ENCODE results near the gene SPPL3. TPM values are rescaled to one million over a fixed set of nuclear protein-coding genes. Genes with fewer than 3 reads are reported as not detected.
"Not testable (repeated sequence)": the region's sequence is repeated elsewhere in the genome, so short reads cannot be mapped to it uniquely, and the experiment has no call there.

The SPPL3 gene
- total RNA-seq, 1 donor from 2014 or later, result 22.3 TPM

GRCh38 chr12:120903412-120904196, 554 bp downstream of the SPPL3 start:
- H3K36me3 ChIP-seq (ENCODE audit: control insufficient read depth, insufficient read depth, low read length), result no peaks in the 10 kb centered on the region
- H3K4me3 ChIP-seq (ENCODE audit: low read depth, low read length), result peak overlapping the region; percentile 93
- no peaks in the 10 kb centered on the region for H3K27me3 ChIP-seq (ENCODE audit: control insufficient read depth, insufficient read depth, low read length)
- TF ChIP-seq CTCF (IDR thresholded peaks at IDR 0.05; ENCODE audit: insufficient read depth, low read length, poor library complexity, severe bottlenecking), result no peak
- no peak for DNase-seq (ENCODE audit: low read depth)

DNA sequence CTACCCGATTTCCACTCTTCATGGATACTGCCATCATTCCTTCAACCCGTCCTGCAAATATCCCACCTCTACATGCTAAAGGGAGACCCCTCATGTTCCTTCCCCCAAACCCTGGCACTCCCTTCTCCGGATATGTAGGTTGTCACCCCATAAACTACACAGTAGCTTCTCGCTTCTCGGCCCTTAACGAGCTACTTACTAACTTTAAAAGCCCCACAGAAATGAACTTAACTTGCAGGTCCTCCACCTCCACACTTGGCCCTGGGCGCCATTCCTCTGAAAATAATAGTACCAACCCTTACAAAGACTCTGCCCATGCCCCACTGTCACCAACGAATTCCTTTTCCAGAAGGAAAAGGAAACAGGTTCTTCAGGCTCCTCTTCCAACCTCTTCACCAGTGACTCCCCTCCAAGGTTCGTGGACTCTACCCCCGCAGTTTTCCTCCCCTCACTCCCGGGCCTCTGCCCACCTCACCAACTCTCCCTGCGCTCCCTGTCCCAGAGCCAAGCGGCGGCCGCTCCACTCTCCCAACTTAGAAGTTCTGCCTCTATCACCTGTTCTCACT, 1.2 kb downstream of the SPPL3 start:
- Histone ChIP-seq H3K27me3 (ENCODE audit: control insufficient read depth, insufficient read depth, low read length) (no peaks in the 10 kb centered on the region), H3K4me3 (ENCODE audit: low read depth, low read length) (peak overlapping the region; percentile 93), H3K36me3 (ENCODE audit: control insufficient read depth, insufficient read depth, low read length) (no peaks in the 10 kb centered on the region)
- no peak for TF ChIP-seq CTCF (IDR thresholded peaks at IDR 0.05; ENCODE audit: insufficient read depth, low read length, poor library complexity, severe bottlenecking)
- DNase-seq (ENCODE audit: low read depth), result no peak

GRCh38 chr12:120901818-120902217, 2.3 kb downstream of the SPPL3 start:
- TF ChIP-seq CTCF (IDR thresholded peaks at IDR 0.05; ENCODE audit: insufficient read depth, low read length, poor library complexity, severe bottlenecking), result no peak
- DNase-seq (ENCODE audit: low read depth), result no peak
- Histone ChIP-seq H3K36me3 (ENCODE audit: control insufficient read depth, insufficient read depth, low read length) (no peaks in the 10 kb centered on the region), H3K4me3 (ENCODE audit: low read depth, low read length) (no peak overlapping the region), H3K27me3 (ENCODE audit: control insufficient read depth, insufficient read depth, low read length) (no peaks in the 10 kb centered on the region)

- H3K4me3 ChIP-seq (ENCODE audit: low read depth, low read length); DNase-seq (ENCODE audit: low read depth); H3K27me3 ChIP-seq (ENCODE audit: control insufficient read depth, insufficient read depth, low read length); H3K36me3 ChIP-seq (ENCODE audit: control insufficient read depth, insufficient read depth, low read length): not testable (repeated sequence)
Observed at GRCh38 chr12:120901101-120901500, 3.1 kb downstream of the SPPL3 start.

DNA sequence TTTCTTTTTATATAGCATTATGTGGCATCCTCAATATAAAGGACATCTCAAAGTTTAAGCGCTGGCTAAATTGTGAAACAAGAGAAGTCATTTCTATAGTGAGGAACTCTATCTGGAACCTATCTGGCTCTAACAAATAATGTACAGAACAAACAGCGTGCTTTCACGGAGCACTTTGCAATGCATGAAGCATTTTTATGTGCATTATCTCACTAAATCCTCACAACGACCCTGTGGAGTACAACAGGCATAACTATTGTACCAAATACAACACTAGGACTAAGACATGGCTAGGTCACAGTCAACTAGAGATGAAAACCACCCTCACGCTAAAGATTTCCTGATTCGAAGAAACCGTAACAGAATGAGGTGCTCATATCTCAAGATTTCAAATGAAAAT, 8.6 kb downstream of the SPPL3 start:
- Histone ChIP-seq H3K36me3 (ENCODE audit: control insufficient read depth, insufficient read depth, low read length) (no peaks in the 10 kb centered on the region), H3K4me3 (ENCODE audit: low read depth, low read length) (no peak overlapping the region), H3K27me3 (ENCODE audit: control insufficient read depth, insufficient read depth, low read length) (no peaks in the 10 kb centered on the region)
- TF ChIP-seq CTCF (IDR thresholded peaks at IDR 0.05; ENCODE audit: insufficient read depth, low read length, poor library complexity, severe bottlenecking), result no peak
- DNase-seq (ENCODE audit: low read depth), result no peak

GRCh38 chr12:120892265-120892664, 11.9 kb downstream of the SPPL3 start:
- no peak for DNase-seq (ENCODE audit: low read depth)
- Histone ChIP-seq H3K27me3 (ENCODE audit: control insufficient read depth, insufficient read depth, low read length) (no peaks in the 10 kb centered on the region), H3K4me3 (ENCODE audit: low read depth, low read length) (no peak overlapping the region), H3K36me3 (ENCODE audit: control insufficient read depth, insufficient read depth, low read length) (no peaks in the 10 kb centered on the region)
- no peak for TF ChIP-seq CTCF (IDR thresholded peaks at IDR 0.05; ENCODE audit: insufficient read depth, low read length, poor library complexity, severe bottlenecking)

All from kidney epithelial cell (primary cell).